ENCODE results near the gene ADAM10.
"Not testable (repeated sequence)": the region's sequence is repeated elsewhere in the genome, so short reads cannot be mapped to it uniquely, and the experiment has no call there.

Gene ADAM10

DNA sequence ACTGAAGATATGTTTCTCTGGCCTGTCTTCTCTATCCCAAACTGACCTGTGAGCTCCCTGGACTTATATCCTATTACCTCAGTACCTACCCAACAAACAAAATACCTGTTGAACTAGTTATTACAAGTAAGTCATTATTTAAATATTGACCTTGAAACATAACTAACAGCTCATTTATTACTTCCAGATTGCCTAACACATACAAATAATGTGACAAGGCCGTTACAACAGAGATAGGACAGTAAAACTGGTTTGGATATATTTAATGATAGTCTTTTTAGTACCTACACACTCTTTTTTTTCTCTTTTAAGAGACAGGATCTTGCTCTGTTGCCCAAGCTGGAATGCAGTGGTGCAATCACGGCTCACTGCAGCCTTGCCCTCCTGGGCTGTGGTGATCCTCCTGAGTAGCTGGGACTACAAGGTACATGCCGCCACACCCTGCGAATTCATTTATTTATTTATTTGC, 145.0 kb downstream of the ADAM10 start:
- no peak for DNase-seq

DNA sequence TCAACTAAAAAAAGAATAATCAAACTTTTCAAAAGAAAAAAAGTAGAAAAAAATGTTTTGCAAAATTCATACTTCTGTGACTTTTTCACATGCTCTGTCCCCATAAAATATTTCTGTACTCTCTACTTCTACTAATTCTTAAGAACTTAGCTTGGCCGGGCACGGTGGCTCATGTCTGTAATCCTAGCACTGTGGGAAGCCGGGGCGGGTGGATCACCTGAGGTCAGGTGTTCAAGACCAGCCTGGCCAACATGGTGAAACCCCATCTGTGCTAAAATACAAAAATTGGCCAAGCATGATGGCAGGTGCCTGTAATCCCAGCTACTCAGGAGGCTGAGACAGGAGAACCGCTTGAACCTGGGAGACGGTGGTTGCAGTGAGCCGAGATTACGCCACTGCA, 145.6 kb downstream of the ADAM10 start:
- not testable (repeated sequence) for DNase-seq

GRCh38 chr15:58602823-58603222, 146.7 kb downstream of the ADAM10 start:
- no peak for DNase-seq

DNA sequence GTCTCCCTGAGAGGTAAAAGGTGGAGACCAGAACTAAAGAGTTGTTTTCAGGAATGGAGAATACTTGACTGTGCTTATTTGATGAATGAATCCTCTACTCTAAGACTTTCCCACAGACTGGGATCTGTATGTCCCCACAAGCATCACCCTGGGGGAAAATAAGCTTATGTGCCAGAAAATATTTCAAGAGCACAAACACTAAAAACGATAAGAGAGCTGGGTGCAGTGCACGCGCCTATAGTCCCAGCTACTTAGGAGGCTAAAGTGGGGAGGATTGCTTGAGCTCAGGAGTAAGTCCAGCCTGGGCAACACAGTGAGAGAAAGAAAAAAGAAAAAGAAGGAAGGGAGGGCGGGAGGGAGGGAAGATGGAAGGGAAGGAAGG, 150.7 kb downstream of the ADAM10 start:
- no peak for DNase-seq

- DNase-seq, result no peak
These were observed 151.3 kb downstream of the ADAM10 start for GRCh38 chr15:58597943-58598828.

- no peak for DNase-seq
These were observed 153.8 kb downstream of the ADAM10 start for GRCh38 chr15:58595516-58596263.

GRCh38 chr15:58594898-58595297, 154.6 kb downstream of the ADAM10 start:
- DNase-seq, result no peak

DNA sequence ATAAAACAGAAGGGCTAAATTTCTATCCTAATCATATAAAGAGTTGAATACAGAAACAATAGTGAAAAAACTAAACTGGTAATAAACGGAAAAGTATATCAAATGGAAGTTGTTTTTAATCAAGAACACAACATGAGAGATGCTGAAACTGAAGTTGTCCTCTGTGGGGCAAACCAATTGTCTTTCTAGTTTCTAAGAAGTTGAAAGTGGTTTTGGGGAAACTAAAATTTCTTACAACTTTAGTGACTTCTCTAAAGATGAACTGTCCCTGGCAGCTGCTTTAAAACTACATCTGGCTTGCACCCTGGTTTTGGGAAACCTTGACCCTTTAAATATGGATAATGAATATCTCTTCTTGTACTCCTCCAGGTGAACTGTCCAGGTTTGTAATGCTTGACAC, 155.6 kb downstream of the ADAM10 start:
- DNase-seq, result no peak

GRCh38 chr15:58590926-58591325, 158.6 kb downstream of the ADAM10 start:
- no peak for DNase-seq

- DNase-seq, result no peak
These were observed 159.3 kb downstream of the ADAM10 start for GRCh38 chr15:58590236-58590635.

DNA sequence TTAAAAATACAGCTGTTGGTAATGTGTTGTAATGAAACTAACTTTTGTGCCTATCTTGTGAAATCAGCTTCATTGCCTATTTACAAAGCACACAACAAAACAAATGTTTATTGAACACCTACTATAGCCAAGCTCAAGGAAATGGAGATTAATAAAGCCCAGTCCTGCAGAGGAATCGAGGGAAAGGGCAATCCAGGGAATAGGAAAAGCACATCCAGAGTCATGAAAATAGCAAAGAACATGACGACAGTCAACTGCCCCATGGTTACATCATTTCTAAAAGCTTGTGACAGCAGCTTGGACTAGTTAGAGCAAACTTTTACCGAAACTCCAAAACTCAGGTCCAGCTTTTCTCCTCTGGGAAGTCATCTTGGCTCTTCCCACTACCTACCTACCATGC, 160.5 kb downstream of the ADAM10 start:
- no peak for DNase-seq

GRCh38 chr15:58588096-58588495, 161.4 kb downstream of the ADAM10 start:
- no peak for DNase-seq

GRCh38 chr15:58587486-58587885, 162.0 kb downstream of the ADAM10 start:
- DNase-seq, result no peak

GRCh38 chr15:58585693-58586443, 163.6 kb downstream of the ADAM10 start:
- no peak for DNase-seq

DNA sequence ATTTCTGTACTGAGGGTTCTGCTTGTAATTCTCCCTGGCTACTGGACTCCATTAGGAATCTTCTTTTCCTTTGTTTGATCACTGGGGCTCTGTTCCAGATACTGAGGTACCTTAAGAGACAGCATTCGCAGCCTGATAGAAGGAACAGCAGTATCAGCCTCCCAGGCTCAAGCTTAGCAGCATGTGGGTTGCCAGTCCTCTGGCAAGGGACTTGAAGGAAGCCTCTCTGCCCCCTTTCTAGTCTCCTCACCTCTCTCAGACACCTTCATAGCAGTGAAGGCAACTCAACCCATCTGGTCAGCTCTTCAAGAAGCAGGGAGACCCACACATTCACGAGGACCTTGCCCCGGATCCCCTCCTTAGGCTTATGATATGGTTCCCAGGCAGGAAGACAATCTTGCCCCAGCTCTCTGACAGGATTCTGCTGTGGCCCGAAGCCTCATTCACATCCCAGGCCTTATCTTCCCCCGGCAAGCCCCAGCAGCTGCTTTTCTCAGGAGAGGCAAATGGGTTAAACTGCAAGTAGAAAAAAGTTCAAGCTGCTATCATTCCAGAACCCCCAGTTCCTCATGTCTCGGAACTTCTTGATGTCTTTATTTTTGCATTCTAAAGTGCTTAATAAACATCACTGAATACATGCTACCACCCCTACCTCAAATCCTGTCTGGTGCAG, 164.6 kb downstream of the ADAM10 start:
- DNase-seq, result no peak

GRCh38 chr15:58583171-58583908, 166.2 kb downstream of the ADAM10 start:
- no peak for DNase-seq

DNA sequence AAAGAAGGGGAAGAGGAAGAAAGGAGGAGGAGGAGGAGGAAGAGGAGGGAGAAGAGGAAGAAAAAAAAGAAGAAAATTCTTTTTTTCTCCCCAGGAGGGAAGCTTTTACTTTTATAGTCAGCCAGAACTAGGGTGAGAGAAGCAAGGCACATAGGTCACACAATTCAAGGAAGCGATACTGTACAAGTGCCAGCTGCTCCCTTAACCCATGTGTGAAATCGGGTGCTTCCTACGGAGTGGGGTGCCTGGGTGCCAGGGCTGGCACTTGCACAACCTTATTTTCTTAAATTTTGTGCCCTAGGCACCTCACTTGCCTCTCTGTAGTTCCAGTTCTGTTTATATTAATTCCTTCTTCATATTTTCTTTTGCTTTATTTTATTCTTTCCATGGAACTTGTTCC, 167.3 kb downstream of the ADAM10 start:
- DNase-seq, result no peak

DNA sequence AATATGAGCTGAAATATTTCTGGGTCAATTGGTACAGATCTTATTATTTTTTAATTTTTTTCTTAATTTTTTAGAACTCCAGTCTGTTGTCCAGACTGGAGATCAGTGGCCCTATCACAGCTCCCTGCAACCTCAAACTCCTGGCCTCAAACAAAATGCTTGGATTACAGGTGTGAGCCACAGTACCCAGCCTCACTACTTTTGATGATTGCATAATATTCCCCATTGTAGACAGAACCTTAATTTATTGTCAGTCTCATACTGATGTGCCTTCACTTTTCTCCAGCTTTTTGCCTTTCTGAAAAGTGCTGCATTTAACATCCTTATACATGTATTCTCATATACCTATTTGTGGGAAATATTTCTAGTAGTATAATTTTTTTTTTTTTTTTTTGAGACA, 172.8 kb downstream of the ADAM10 start:
- DNase-seq, result no peak

- no peak for DNase-seq
These were observed 174.3 kb downstream of the ADAM10 start for GRCh38 chr15:58575045-58575786.

- no peak for DNase-seq
These were observed 174.9 kb downstream of the ADAM10 start for GRCh38 chr15:58574631-58575030.

DNA sequence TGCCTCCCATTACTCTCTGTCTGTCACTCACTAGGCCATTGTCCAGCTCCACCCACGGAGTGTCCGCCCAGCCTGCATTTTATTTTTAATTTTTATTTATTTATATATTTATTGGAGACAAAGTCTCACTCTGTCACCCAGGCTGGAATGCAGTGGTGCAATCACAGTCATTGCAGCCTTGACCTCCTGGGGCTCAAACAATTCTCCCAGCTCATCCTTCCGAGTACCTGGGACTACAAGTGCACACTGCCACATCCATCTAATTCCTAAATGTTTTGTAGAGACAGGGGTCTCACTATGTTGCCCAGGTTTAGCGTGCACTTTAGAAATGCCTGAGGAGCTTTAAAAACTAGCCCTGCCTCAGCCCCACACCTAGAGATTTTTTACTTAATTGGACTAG, 176.2 kb downstream of the ADAM10 start:
- DNase-seq, result no peak

All from stimulated activated naive CD4-positive, alpha-beta T cell (primary cell).